IMR-90 (cell line): ENCODE data around the gene SDK1. TPM values are rescaled to one million over a fixed set of nuclear protein-coding genes. Genes with fewer than 3 reads are reported as not detected.

Experiments
- ATAC-seq: fragments of 200-7000 bp; cut with Tn5 transposase; 2 replicates; pipeline ENCODE4 v1.9.1; 2020; ENCODE audit warnings: low read depth, mild to moderate bottlenecking, moderate library complexity
- BruUV-seq: library from RNA; stranded (reverse); fragments of 400-500 nt; replicated peaks from 2 replicates; lab custom pipeline; 2021; lab: Mats Ljungman, UMichigan
- CTCF ChIA-PET: fragments of 300-600 bp; formaldehyde crosslinking; extraction: SDS; loops from one replicate; lab custom pipeline; 2021; ENCODE audit warnings: antibody characterized with exemption; lab: Yijun Ruan, JAX
- POLR2A ChIA-PET: fragments of 300-600 bp; sonication (Branson Sonifier 250); formaldehyde crosslinking; loops from one replicate; lab custom pipeline; 2022; ENCODE audit warnings: antibody characterized with exemption; ENCODE audit not compliant: unreplicated experiment; lab: Charles Lee
- DNase-seq: peaks from one replicate; pipeline ENCODE4 v3.0.0; 2013
- H2AFZ ChIP-seq: replicated peaks from 2 replicates; pipeline ENCODE3; 2013; ENCODE audit warnings: low read length, mild to moderate bottlenecking; ENCODE audit not compliant: poor library complexity
- H2AK5ac ChIP-seq: 2 replicates; pipeline ENCODE4 v1.6.1; 2013; ENCODE audit warnings: low read depth, low read length, inconsistent platforms
- H2AK9ac ChIP-seq: replicated peaks from 2 replicates; pipeline ENCODE3; 2013; ENCODE audit warnings: mild to moderate bottlenecking, low read depth, low read length, moderate library complexity; ENCODE audit not compliant: poor library complexity
- H2BK120ac ChIP-seq: 2 replicates; pipeline ENCODE4 v1.6.1; 2013; ENCODE audit warnings: low read depth, low read length, inconsistent platforms
- H2BK15ac ChIP-seq: 3 replicates; pipeline ENCODE4 v1.6.1; 2013; ENCODE audit warnings: low read depth, low read length, inconsistent platforms
- H2BK20ac ChIP-seq: 2 replicates; pipeline ENCODE4 v1.6.1; 2013; ENCODE audit warnings: low read depth, mild to moderate bottlenecking, inconsistent platforms, low read length, moderate library complexity
- H2BK5ac ChIP-seq: 2 replicates; pipeline ENCODE4 v1.6.1; 2013; ENCODE audit warnings: mild to moderate bottlenecking, low read depth, low read length, inconsistent platforms; ENCODE audit not compliant: poor library complexity, severe bottlenecking
- H3K14ac ChIP-seq: replicated peaks from 2 replicates; pipeline ENCODE4 v1.6.1; 2013; ENCODE audit warnings: low read depth, low read length, inconsistent platforms
- H3K18ac ChIP-seq: 2 replicates; pipeline ENCODE4 v1.6.1; 2013; ENCODE audit warnings: low read depth, low read length, control low read depth
- H3K23ac ChIP-seq: 2 replicates; pipeline ENCODE4 v1.6.1; 2013; ENCODE audit warnings: low read depth, low read length, inconsistent platforms
- H3K27ac ChIP-seq: 2 replicates; pipeline ENCODE4 v1.5.1; 2013; ENCODE audit warnings: mild to moderate bottlenecking, control low read depth, low read length; ENCODE audit not compliant: insufficient read depth
- H3K27me3 ChIP-seq: 2 replicates; pipeline ENCODE4 v1.6.1; 2013; ENCODE audit warnings: low read length; ENCODE audit not compliant: control insufficient read depth, insufficient read depth
- H3K36me3 ChIP-seq: 2 replicates; pipeline ENCODE4 v1.6.1; 2013; ENCODE audit warnings: low read length, mixed read lengths; ENCODE audit not compliant: control insufficient read depth, insufficient read depth
- H3K4ac ChIP-seq: 2 replicates; pipeline ENCODE4 v1.6.1; 2013; ENCODE audit warnings: low read depth, low read length, inconsistent platforms
- H3K4me1 ChIP-seq: 2 replicates; pipeline ENCODE4 v1.6.1; 2013; ENCODE audit warnings: low read length, mixed read lengths; ENCODE audit not compliant: control insufficient read depth, insufficient read depth
- H3K4me2 ChIP-seq: 2 replicates; pipeline ENCODE4 v1.6.1; 2013; ENCODE audit warnings: low read depth, mild to moderate bottlenecking, control low read depth, low read length, moderate library complexity
- H3K4me3 ChIP-seq: 2 replicates; pipeline ENCODE4 v1.5.1; 2013; ENCODE audit warnings: low read depth, mild to moderate bottlenecking, control low read depth, low read length, moderate library complexity; ENCODE audit not compliant: insufficient read depth
- H3K56ac ChIP-seq: 2 replicates; pipeline ENCODE4 v1.6.1; 2013; ENCODE audit warnings: low read length, inconsistent platforms; ENCODE audit not compliant: insufficient read depth; ENCODE audit errors: extremely low read depth
- H3K79me1 ChIP-seq, 2 experiments: 2 replicates each; pipeline ENCODE4 v1.6.1; 2013; ENCODE audit warnings: low read length in 2 of 2, inconsistent platforms in 1 of 2, low read depth in 1 of 2
- H3K9ac ChIP-seq: 2 replicates; pipeline ENCODE4 v1.6.1; 2013; ENCODE audit warnings: low read depth, low read length, control low read depth
- H3K9me1 ChIP-seq: 2 replicates; pipeline ENCODE4 v1.6.1; 2013; ENCODE audit warnings: low read length, inconsistent platforms; ENCODE audit not compliant: insufficient read depth
- H3K9me3 ChIP-seq: 2 replicates; pipeline ENCODE4 v1.6.1; 2013; ENCODE audit warnings: low read length; ENCODE audit not compliant: control insufficient read depth, insufficient read depth
- H4K20me1 ChIP-seq: 2 replicates; pipeline ENCODE4 v1.6.1; 2013; ENCODE audit warnings: low read length, inconsistent platforms; ENCODE audit not compliant: insufficient read depth
- H4K5ac ChIP-seq: 2 replicates; pipeline ENCODE4 v1.6.1; 2013; ENCODE audit warnings: mild to moderate bottlenecking, low read depth, low read length, control low read depth
- H4K8ac ChIP-seq, 2 experiments: 2 replicates each; pipeline ENCODE4 v1.6.1; 2013; ENCODE audit warnings: low read depth in 2 of 2, low read length in 2 of 2, control low read depth in 1 of 2, inconsistent platforms in 1 of 2
- H4K91ac ChIP-seq: 2 replicates; pipeline ENCODE4 v1.6.1; 2013; ENCODE audit warnings: low read depth, low read length, inconsistent platforms; ENCODE audit not compliant: insufficient read depth
- BHLHE40 ChIP-seq: fragments of 150-350 bp; IDR thresholded peaks from 2 replicates; pipeline ENCODE4 v1.6.1; 2016; ENCODE audit warnings: mild to moderate bottlenecking, low read depth, low read length
- CEBPB ChIP-seq: IDR thresholded peaks from 2 replicates; pipeline ENCODE4 v1.6.1; 2012; ENCODE audit warnings: low read depth, low read length, improper control_type of control experiment
- CHD1 ChIP-seq: IDR thresholded peaks from 2 replicates; pipeline ENCODE4 v1.6.1; 2012; ENCODE audit warnings: low read depth, low read length, improper control_type of control experiment
- FOS ChIP-seq: fragments of 150-350 bp; IDR thresholded peaks from 2 replicates; pipeline ENCODE4 v1.6.1; 2016; ENCODE audit warnings: low read depth, low read length
- MAFK ChIP-seq: IDR thresholded peaks from 2 replicates; pipeline ENCODE4 v1.6.1; 2012; ENCODE audit warnings: low read depth, low read length, improper control_type of control experiment
- MAZ ChIP-seq: IDR thresholded peaks from 2 replicates; pipeline ENCODE4 v1.6.1; 2012; ENCODE audit warnings: low read depth, mild to moderate bottlenecking, low read length, improper control_type of control experiment, moderate library complexity, borderline replicate concordance
- MXI1 ChIP-seq: IDR thresholded peaks from 2 replicates; pipeline ENCODE4 v1.6.1; 2012; ENCODE audit warnings: low read depth, mild to moderate bottlenecking, low read length, moderate library complexity, borderline replicate concordance
- NFE2L2 ChIP-seq: fragments of 150-350 bp; IDR thresholded peaks from 2 replicates; pipeline ENCODE4 v1.6.1; 2016; ENCODE audit warnings: low read depth, mild to moderate bottlenecking, low read length
- POLR2A ChIP-seq: IDR thresholded peaks from 2 replicates; pipeline ENCODE4 v1.6.1; 2012; ENCODE audit warnings: mild to moderate bottlenecking, low read depth, low read length
- RAD21 ChIP-seq: IDR thresholded peaks from 2 replicates; pipeline ENCODE4 v1.6.1; 2012; ENCODE audit warnings: low read length, improper control_type of control experiment
- RCOR1 ChIP-seq: IDR thresholded peaks from 2 replicates; pipeline ENCODE4 v1.6.1; 2012; ENCODE audit warnings: mild to moderate bottlenecking, low read length, improper control_type of control experiment; ENCODE audit not compliant: insufficient replicate concordance
- RFX5 ChIP-seq: IDR thresholded peaks from 2 replicates; pipeline ENCODE4 v1.8.0; 2012; ENCODE audit warnings: low read depth, mild to moderate bottlenecking, low read length, moderate library complexity
- SMC3 ChIP-seq: fragments of 150-350 bp; IDR thresholded peaks from 2 replicates; pipeline ENCODE4 v1.6.1; 2016; ENCODE audit warnings: low read depth, mild to moderate bottlenecking, antibody characterized with exemption, low read length, moderate library complexity
- WGBS, 2 experiments: methylation state at CpG; one replicate each; pipeline versions ENCODE4 v1.1.5 to v1.1.7; 2013; ENCODE audit warnings: missing lambda C conversion rate in 2 of 2; ENCODE audit not compliant: insufficient read length in 1 of 2; ENCODE audit errors: extremely low coverage in 2 of 2; 5-methylcytosine and 5-hydroxymethylcytosine counted together
- dilution Hi-C: fragments of 300-500 bp; cut with HindIII; formaldehyde crosslinking; loops from one replicate; pipeline ENCODE4 v1.14.3; 2018; ENCODE audit warnings: low sequenced_read_pairs; ENCODE audit not compliant: unreplicated experiment
- in situ Hi-C: fragments of 300-500 bp; cut with MboI; formaldehyde crosslinking; loops from 3 replicates; pipeline ENCODE4 v1.14.3; 2019; ENCODE audit warnings: low sequenced_read_pairs, inconsistent platforms, mixed read lengths
- intact Hi-C: fragments of 100-400 bp; cut with micrococcal nuclease; formaldehyde crosslinking; loops from 2 replicates; pipeline ENCODE4 v1.10.0; 2022
- polyA plus RNA-seq, 3 experiments: library from polyadenylated mRNA; depleted of rRNA; stranded (reverse); fragments of >200 nt; gene quantifications; 2 replicates each; pipeline ENCODE4 v1.2.3, GENCODE V29; 2012; ENCODE audit warnings: low replicate concordance in 1 of 3
- total RNA-seq: library from RNA; depleted of rRNA; stranded (reverse); fragments of >200 nt; gene quantifications from 2 replicates; pipeline ENCODE4 v1.2.3, GENCODE V29; 2012
- TF ChIP-seq, protein P1 (sequence below): fragments of 150-350 bp; IDR thresholded peaks from 2 replicates; pipeline ENCODE4 v1.6.1; 2016; ENCODE audit warnings: low read depth, mild to moderate bottlenecking, low read length, moderate library complexity, borderline replicate concordance
- TF ChIP-seq, protein P2 (sequence below): fragments of 150-350 bp; IDR thresholded peaks from 2 replicates; pipeline ENCODE4 v1.6.1; 2017; ENCODE audit warnings: mild to moderate bottlenecking, antibody characterized with exemption, low read length, low read depth
- TF ChIP-seq, protein P3 (sequence below): conservative IDR thresholded peaks from 2 replicates; pipeline ENCODE4 v1.5.1; 2012; ENCODE audit warnings: mild to moderate bottlenecking, low read depth, low read length, improper control_type of control experiment

SDK1 gene
- total and polyA plus RNA-seq, 2 of the 4 experiments (the other 2 are of a cell fraction) = 1.5 to 1.6 TPM

DNA sequence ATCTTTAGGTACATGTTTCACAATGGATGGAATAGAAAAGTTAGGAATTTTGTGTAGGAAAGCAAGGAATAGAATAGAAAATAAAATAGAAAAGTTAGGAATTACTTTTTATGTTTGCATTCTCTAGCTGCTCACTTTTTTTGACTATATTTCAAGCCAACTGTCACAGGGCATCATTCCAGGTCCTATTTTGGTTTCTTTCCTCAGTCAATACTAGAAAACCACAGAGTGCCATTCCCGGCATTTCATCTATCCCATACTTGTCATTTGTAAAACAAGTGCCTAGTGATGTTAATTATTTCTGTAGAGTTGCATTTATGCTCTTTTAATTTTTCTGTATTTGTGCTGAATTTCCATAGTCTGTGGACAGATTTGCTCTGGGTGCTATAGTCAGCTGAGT, 66.2 kb downstream of the SDK1 start:
- in situ Hi-C loops = no loop called here
- POLR2A ChIA-PET = no interaction called here
- no peaks in the 10 kb centered on the region for H3K9me1 ChIP-seq
- ATAC-seq = no peak
- intact Hi-C loops = no loop called here
- no peak overlapping the region for H3K4me3 ChIP-seq
- WGBS, 2 experiments = no CpG with 5 or more reads among the region's 1 CpG
- H2AK9ac ChIP-seq = no peak overlapping the region
- H3K4ac ChIP-seq = no peak overlapping the region
- H3K4me1 ChIP-seq = no peaks in the 10 kb centered on the region; the same call in 1 of the 2 replicates
- no peak overlapping the region for H2BK15ac ChIP-seq
- H2BK120ac ChIP-seq = no peak overlapping the region
- dilution Hi-C loops = no loop called here
- no peak overlapping the region for H3K9ac ChIP-seq
- H3K56ac ChIP-seq = no peak overlapping the region
- no peak overlapping the region for H3K18ac ChIP-seq
- H4K91ac ChIP-seq = no peak overlapping the region
- no peak overlapping the region for H2AFZ ChIP-seq
- no peak overlapping the region for H3K4me2 ChIP-seq
- no peak overlapping the region for H4K8ac ChIP-seq
- no peak overlapping the region for H2AK5ac ChIP-seq
- no peak overlapping the region for H3K14ac ChIP-seq
- no peaks in the 10 kb centered on the region; the same call in 1 of the 2 replicates for H3K27me3 ChIP-seq
- no peak overlapping the region for H2BK20ac ChIP-seq
- H3K9me3 ChIP-seq = no peaks in the 10 kb centered on the region
- H3K36me3 ChIP-seq = no peaks in the 10 kb centered on the region
- no peak overlapping the region for H3K23ac ChIP-seq
- H2BK5ac ChIP-seq = no peak overlapping the region
- DNase-seq = no peak
- TF ChIP-seq SMC3 (no peak), CEBPB (no peak), RCOR1 (no peak), POLR2A (no peak), MAFK (no peak), BHLHE40 (no peak), CHD1 (no peak), MAZ (no peak), RFX5 (no peak), MXI1 (no peak), NFE2L2 (no peak), RAD21 (no peak), FOS (no peak)
- TF ChIP-seq, protein P1, sequence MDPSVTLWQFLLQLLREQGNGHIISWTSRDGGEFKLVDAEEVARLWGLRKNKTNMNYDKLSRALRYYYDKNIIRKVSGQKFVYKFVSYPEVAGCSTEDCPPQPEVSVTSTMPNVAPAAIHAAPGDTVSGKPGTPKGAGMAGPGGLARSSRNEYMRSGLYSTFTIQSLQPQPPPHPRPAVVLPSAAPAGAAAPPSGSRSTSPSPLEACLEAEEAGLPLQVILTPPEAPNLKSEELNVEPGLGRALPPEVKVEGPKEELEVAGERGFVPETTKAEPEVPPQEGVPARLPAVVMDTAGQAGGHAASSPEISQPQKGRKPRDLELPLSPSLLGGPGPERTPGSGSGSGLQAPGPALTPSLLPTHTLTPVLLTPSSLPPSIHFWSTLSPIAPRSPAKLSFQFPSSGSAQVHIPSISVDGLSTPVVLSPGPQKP = no peak
- TF ChIP-seq, protein P2, sequence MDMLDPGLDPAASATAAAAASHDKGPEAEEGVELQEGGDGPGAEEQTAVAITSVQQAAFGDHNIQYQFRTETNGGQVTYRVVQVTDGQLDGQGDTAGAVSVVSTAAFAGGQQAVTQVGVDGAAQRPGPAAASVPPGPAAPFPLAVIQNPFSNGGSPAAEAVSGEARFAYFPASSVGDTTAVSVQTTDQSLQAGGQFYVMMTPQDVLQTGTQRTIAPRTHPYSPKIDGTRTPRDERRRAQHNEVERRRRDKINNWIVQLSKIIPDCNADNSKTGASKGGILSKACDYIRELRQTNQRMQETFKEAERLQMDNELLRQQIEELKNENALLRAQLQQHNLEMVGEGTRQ = no peak
- TF ChIP-seq, protein P3, sequence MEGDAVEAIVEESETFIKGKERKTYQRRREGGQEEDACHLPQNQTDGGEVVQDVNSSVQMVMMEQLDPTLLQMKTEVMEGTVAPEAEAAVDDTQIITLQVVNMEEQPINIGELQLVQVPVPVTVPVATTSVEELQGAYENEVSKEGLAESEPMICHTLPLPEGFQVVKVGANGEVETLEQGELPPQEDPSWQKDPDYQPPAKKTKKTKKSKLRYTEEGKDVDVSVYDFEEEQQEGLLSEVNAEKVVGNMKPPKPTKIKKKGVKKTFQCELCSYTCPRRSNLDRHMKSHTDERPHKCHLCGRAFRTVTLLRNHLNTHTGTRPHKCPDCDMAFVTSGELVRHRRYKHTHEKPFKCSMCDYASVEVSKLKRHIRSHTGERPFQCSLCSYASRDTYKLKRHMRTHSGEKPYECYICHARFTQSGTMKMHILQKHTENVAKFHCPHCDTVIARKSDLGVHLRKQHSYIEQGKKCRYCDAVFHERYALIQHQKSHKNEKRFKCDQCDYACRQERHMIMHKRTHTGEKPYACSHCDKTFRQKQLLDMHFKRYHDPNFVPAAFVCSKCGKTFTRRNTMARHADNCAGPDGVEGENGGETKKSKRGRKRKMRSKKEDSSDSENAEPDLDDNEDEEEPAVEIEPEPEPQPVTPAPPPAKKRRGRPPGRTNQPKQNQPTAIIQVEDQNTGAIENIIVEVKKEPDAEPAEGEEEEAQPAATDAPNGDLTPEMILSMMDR = no peak
- H3K79me1 ChIP-seq = no peaks in the 10 kb centered on the region
- no peak overlapping the region for H4K5ac ChIP-seq
- no peak overlapping the region for H3K27ac ChIP-seq
- CTCF ChIA-PET = no interaction called here
- H4K20me1 ChIP-seq = no peaks in the 10 kb centered on the region
- BruUV-seq = no TSS peak
